HG02678 (cell line): ENCODE results near the gene CLEC9A.
"Not testable (repeated sequence)": the region's sequence is repeated elsewhere in the genome, so short reads cannot be mapped to it uniquely, and the experiment has no call there.

Experiments used
- ATAC-seq: cut with Tn5 transposase; IDR thresholded peaks from one replicate; pipeline ENCODE4 v1.9.1; 2021; ENCODE audit warnings: mild to moderate bottlenecking, moderate library complexity; ENCODE audit not compliant: unreplicated experiment

The CLEC9A gene

DNA sequence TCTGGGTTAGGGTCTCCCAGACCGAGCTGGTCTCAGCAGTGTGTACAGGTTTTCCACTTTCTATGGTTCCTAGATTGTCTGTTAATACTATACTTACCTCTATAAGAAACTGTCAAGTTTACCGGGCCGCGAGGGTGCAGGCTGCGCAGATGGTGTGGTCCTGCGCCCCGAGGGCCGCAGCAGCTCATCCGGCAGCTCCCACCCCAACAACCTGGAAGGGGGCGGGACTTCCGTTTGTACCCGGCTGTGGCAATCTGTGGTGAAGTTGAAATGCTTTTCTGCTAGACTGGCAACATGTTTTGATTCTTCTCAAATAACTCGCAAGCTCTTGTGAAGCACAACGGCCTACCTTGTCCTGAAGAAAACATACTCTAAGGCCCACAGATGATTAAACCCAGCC lies at the start of gene CLEC9A:
Gene CLEC9A (plus strand): TSS at position 237 of the 400 bp plus-strand sequence. CDS start 22,006 bp downstream, outside the sequence.
- ATAC-seq, result no peak

DNA sequence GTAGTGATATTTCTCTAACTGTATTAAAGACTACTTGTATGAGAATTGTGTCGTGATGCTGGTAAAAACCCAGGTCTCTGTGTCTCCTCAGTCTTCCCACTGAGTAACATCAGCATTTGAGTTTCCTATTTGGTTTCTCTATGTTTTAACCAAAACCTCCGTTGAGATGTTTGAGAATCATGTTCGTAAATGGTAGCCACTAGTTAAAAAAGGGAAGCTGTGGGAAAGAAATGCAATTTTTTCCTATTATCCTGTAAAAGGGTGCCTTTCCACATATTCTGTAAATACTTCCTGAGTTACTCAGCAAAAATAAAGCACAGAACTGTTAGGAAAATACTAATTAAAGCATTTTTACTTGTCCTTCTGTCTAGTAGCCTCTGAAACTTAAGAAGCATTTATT lies 38.6 kb upstream of the CLEC9A start:
- no peak for ATAC-seq

DNA sequence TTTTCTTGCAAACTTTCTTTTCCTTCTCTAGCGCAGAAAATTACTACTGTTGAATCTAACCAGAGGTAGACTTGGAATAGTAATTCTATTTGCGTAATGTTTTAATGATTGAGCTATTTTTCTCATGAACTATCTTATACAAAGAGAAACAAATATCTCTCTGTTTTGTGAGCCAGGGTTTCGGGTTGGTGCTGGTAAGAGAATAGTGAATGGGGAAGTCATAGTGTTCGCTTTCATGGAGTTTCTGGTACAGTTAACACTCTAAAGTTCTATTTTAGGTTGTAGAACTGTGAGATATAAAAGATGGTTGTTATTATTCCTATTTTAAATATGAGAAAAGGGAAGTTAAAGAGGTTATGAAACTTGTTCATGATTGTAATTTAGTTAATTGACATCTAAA lies 38.2 kb upstream of the CLEC9A start:
- no peak for ATAC-seq

DNA sequence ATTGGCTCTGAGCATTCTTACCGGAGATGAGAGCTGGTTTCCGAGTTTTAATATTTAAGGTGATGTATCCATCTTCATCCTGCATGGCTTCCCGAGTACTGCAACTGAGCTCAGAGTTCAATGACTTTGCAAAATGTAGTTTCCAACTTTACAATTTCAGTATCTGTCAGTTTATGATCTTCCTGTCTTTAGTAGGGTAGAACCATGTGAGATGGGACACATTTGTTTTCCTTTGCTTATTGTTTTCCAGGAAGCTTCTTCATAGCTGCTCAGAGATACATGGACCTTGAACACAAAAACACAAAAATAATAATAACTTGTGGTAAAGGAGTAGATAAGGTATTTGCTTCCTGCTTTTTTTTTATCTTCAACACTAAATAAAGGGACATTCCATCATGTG lies 31.5 kb upstream of the CLEC9A start, which contains the start of gene CLEC1B:
Gene CLEC1B (minus strand): TSS at position 106 of the 400 bp plus-strand sequence. CDS start 21 bp downstream, at position 85.
- ATAC-seq, result no peak

DNA sequence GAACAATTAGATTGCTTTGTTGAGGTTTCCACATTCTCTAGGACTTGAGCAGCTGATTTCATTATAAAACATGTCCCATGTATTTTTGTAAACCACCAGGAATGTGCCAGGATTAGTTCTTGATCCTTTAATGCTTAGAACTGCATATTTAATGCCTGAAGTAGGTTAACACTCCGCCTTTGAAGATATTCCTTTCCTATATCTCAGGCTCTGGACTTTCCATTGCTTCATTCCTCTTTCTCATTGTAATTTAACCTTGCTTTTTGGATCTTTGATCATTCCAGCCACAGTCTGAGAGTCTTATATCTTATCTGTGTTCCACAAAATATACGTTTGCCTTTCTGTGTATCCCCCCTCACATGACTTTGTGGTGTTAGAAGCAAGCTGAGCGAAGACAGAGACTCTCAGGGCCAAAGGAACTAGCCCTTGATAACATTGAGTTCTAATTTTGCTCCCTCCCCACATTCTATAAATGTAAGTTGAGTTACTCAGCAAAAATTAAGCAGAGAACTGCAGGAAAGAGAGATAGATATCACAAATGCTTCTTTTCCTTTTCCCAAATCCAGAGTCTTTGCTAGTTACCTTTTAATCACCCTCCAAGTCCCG lies 29.2 kb upstream of the CLEC9A start:
- ATAC-seq, result no peak

DNA sequence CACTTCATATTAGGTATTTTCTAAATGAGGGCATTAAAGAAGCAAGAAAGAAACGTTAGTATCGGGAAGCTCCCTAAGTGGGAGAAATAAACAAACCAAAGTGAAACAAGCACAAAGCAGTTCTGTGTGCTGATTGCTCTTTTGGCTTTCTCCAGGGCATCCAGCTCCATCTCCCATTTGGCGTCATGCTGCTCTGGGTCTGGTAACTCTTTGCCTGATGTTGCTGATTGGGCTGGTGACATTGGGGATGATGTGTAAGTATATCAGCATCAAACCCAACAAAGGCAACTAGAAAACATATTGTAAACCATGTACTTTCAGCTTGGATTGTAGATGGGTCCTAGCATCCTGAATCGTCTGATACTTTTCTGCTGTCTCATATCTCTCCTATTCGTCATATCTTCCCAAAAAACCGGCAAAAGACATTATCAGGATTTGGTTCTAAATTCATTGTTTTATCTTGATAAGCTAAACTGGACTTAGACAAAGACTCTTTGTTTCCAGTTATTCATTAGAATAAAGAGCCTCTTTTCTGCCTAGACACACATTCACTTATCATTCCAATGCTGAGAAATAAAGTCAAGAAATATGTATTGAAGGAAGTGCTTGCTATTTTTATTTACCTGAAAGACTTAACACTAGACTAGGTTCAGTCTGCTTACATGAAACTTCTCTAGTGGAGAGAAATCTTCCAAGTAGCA lies 17.7 kb upstream of the CLEC9A start:
- ATAC-seq, result no peak

DNA sequence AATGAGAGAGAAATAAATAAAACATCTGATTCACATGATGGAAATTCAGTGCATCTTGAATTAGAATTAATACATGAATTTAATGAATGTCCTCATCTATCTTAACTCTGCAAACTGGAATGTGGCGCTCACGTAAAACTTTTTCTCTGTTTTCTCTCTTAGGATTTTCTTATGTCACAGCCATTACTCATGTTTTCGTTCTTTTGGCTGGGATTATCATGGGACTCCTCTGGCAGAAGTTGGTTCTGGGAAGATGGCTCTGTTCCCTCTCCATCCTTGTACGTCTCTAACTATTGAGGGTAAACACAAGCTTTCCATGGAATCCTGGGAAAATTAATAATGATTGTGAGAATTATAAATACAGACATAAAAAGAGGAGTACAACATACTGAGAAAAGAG lies 15.0 kb upstream of the CLEC9A start:
- no peak for ATAC-seq

DNA sequence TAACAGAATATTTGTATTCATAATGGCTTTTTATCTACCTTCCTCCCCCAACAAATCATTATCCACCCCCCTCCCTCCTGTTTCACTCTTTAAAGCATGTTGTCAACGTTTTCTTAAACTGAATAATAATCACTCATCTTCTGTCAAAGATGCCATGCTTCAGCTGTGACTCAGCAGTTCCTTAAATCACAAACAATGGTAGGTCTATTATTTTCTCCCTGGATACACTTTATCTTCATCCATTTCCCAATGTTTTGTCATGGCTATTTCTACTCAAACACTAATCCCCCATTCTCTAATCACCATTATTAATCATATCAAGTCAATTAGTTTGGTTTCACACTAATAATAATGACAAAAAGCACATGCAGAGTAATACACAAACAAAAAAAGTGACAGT lies 13.6 kb upstream of the CLEC9A start:
- ATAC-seq, result no peak

DNA sequence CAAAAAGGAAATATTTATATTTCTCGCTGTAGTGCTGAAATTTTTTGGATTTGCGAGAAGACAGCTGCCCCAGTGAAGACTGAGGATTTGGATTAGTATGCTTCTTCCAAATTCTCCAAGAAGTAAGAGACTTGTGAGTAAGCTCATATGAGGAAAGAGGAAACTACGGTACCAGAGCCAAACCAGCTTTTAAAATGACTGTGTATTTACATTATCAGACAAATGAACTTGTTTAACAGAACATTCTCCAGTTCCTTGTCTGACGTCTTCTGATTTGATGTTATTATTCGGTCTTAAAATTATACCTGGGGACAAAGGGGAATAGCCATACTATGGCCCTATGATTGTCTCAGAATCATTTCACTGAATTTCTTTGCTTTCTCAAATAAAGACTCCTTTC lies 12.1 kb upstream of the CLEC9A start:
- no peak for ATAC-seq

DNA sequence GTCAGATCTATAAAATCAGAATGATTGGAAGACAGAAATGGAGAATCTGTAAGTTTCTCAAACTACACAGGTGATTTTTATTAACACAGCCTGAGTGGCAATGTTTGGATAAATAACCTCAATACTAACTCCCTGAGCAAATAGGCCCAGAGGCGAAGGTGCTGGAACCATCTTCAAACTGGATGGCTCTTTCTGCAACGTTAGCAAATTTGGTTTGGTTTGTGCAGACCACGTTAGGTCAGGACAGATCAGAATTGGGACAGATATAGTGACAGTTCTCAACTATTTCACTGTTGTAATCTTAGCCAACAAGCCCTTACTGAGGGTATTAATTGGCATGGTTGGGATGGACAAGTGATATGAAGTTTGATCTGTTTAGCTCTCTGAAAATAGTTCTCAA lies 9.1 kb upstream of the CLEC9A start:
- no peak for ATAC-seq

DNA sequence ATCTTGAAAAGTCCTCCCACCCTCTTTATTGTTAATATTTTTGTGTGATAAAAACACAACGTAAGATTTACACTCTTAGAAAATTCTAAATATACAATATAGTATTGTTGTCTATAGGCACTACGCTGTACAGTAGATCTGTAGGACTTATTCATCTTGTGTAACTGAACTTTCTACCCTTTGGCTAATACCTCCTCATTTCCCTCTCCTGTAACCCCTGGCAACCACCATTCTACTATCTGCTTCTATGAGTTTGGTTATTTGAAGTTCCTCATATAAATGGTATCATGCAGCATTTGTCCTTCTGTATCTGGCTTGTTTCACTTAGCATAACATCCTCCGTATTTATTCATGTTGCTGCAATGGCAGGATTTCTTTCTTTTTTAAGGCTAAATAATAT lies 5.2 kb upstream of the CLEC9A start:
- ATAC-seq, result no peak

DNA sequence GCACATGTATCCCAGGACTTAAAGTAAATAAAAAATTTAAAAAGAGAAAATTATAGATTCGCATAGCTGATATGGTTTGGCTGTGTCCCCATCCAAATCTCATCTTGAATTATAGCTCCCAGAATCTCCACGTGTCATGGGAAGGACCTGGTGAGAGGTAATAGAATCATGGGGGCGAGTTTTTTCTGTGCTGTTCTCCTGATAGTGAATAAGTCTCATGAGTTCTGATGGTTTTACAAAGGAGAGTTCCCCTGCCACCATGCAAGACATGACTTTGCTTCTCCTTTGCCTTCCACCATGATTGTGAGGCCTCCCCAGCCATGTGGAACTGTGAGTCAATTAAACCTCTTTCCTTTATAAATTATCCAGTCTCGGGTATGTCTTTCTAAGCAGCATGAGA lies 3.8 kb upstream of the CLEC9A start:
- not testable (repeated sequence) for ATAC-seq

DNA sequence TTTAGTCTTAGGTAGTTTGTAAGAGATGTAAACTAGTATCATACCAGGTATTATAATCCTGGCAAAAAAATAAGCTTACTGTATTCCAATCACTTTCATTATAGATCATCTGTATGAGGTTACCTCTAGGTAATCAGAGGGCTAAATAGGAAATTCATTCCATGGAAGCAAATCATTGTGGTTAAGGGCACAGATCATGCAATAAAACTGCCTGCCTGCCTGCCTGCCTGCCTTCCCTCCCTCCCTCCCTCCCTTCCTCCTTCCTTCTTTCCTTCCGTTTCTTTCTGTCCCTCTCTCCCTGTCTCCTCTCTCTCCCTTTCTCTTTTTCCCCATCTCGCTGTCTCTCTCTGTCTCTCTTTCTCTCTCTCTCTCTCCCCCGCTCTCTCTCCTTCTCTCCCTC lies 3.2 kb upstream of the CLEC9A start:
- no peak for ATAC-seq

DNA sequence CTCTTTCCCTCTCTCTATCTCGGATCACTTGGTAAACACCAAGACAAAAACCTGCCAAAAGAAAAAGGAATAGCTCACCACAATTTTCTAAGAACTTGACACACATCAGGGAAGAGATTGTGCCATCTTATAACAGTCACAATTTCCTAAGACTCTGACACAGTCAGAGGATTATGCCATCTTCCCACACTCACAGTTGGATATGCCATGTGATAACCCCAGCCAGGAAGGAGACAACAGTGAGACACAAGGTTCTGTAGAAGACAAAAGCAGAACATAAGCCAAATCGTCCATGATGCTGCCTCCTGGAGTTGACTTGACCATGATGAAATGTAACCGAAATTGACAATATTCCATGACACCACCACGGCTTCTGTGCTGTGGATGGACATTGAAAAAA lies 2.8 kb upstream of the CLEC9A start:
- no peak for ATAC-seq

DNA sequence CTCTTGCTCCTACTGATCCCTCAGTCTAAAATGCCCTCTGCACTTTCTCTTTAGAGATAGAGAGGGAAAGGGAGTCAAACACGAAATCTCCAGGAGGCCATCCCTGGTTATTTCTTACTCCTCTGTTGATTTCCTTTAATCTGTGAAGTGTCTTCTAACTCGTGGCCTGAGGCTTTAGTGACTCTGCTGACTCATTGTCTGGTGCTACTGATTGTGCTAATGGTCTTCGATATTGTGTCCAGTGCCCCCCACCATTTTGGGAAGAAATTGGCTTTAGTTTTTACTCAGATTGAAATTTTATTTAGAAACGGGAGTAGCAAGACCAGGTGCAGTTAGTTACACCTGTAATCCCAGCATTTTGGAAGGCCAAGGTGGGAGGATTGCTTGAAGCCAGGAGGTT lies 839 bp downstream of the CLEC9A start:
- no peak for ATAC-seq

DNA sequence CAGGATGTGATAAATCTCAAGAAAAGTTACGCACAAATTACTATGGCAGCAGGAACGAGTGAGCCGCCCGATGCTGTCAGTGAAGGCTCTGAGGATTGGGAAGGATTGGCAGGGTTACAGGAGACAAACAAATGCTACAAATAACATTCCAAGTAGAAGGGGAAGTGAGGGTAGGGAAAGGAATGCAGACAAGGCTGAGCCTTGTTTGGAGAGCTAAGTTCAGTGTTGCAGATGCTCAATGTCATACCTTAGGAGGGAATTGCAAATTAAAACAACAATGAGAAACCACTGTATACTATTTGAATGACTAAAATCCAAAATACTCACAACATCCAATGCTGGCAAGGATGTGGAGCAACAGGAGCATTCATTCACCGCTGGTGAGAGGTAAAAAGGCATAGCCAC lies 1.3 kb downstream of the CLEC9A start:
- ATAC-seq, result no peak

DNA sequence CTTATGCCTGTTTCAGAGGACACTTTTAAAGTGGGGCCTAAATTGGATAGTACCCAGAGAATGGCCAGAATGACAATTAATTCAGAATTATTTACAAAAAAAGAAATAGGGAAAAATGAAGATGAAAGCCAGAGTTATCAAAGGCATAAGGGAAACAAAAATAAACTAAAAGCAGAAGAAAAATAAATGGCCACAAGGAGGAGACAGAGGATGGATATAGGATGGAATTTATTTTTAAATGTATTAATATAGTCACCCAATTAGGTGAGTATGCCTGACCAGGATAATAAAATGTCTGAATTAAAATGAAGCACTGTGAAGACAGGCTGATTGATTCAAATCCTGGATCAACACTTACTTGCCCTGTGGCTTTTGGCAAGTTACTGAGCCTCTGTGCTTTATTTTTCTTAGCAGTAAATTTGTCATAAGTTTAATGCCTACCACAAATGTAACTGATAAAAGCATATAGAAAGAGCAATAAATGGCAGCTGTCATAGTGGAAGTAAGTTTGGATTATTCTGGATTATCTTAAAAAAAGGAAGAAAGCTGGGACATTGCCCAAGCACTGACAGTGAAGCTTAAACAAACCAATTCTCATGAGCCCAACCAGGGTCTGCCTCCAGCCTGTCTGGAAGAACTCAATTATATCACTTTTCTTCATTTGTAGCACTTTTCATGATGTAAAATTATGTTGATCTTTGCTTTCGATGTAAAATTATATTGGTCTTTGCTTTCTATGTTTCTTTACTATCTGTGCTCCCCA lies 3.5 kb downstream of the CLEC9A start:
- no peak for ATAC-seq

DNA sequence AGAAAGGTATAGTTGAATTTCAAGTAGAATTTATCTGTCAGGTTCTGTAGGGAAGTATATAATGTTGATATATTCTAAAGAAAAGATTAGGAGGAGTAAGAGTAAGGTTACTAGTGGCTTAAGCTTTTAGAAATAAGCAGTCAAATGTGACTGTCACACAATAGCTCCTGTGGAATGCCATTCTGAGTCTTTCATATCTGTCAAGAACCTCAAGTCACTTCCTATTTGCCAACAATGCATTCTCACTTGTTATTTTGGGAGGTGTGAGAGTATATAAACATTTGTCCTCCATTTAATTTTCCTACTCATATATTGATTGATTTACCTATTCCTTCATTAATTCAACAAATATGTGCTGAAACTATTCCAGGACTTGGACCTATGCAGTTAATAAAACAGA lies 11.7 kb downstream of the CLEC9A start:
- ATAC-seq, result no peak

DNA sequence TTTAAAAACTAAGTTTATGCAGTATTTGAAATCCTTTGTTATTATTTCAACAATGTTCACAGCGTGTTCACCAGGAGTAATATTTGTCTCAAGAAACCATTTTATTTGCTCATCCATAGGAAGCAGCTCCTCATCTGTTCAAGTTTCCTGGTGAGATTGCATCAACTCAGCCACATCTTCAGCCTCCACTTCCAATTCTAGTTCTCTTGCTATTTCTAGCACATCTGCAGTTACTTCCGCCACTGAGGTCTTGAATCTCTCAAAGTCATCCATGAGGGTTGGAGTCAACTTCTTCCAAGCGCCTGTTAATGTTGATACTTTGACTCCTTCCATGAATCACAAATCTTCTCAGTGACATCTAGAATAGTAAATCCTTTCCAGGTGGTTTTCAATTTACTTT lies 18.0 kb downstream of the CLEC9A start:
- ATAC-seq, result no peak

DNA sequence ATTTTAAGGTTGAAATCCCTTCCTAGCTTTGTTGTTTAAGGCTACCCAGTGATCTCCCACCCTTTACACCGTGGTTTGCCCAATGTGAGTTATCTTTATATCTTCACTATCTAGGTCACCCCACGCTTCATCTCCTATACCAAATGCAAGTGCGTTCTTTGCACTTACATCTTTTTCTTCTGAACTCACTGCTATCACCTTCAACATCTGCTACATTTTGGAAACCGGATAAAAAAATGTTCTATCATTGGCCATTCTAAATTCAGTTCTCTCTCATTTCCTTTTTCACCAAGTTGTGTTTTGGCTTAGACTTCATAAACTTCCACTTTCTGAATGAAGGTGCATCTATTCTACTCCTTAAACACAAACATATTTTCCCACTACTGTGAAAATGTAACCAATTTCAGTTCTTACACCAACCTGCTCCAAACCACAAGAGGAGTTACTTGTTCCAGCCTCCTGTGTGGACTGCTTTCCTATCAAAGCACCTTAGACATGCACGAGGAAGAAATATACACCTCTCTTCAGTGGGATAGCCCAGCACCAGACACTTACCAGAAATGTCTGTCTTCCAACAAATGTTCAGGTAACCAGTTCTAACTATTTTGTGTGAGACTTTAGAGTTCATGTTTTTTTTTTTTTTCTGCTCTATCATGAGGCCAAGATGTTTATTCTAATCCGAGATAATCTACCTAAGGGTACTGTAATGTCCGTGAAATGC lies 21.9 kb downstream of the CLEC9A start:
- ATAC-seq, result no peak

DNA sequence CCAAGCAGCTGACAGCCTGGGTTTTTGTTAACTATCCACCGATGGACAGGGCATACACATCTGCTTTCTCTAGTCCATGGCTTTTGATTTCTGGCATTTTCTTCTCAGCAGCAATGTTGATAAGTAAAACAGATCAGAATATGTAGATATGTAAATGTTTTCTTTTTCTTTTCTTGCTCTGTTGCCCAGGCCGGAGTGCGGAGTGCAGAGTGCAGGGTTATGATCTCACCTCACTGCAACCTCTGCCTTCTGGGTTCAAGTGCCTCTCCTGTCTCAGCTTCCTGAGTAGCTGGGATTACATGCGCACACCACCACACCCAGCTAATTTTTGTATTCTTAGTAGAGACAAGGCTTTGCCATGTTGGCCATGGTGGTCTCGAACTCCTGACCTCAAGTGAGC lies 27.9 kb downstream of the CLEC9A start:
- ATAC-seq, result no peak
